DMS53 treated with DMSO at 0.1 percent for 48 hours (cell line): Measurements from ENCODE around the gene SPTBN1.

Source experiments
- DNase-seq: peaks from one replicate; lab custom pipeline; 2025; ENCODE audit not compliant: unreplicated experiment; lab: John Stamatoyannopoulos, UW

SPTBN1 gene

GRCh38 chr2:54587171-54588016 is 131.3 kb downstream of the SPTBN1 start:
- DNase-seq = no peak

- DNase-seq = no peak
Observed at GRCh38 chr2:54588244-54588899, 132.2 kb downstream of the SPTBN1 start.

- no peak for DNase-seq
Observed at GRCh38 chr2:54589038-54589339, 132.9 kb downstream of the SPTBN1 start.

GRCh38 chr2:54589340-54590215 is 133.5 kb downstream of the SPTBN1 start:
- DNase-seq = peak; percentile 35

- DNase-seq = no peak
Observed at GRCh38 chr2:54590216-54591120, 134.3 kb downstream of the SPTBN1 start.

- no peak for DNase-seq
Observed at GRCh38 chr2:54591551-54591950, 135.4 kb downstream of the SPTBN1 start.

GRCh38 chr2:54593249-54593648 is 137.1 kb downstream of the SPTBN1 start:
- DNase-seq = no peak

GRCh38 chr2:54594048-54594447 is 137.9 kb downstream of the SPTBN1 start:
- no peak for DNase-seq

- DNase-seq = no peak
Observed at GRCh38 chr2:54595161-54595803, 139.2 kb downstream of the SPTBN1 start.

- no peak for DNase-seq
Observed at GRCh38 chr2:54595999-54596902, 140.1 kb downstream of the SPTBN1 start.

GRCh38 chr2:54597153-54597848 is 141.2 kb downstream of the SPTBN1 start:
- no peak for DNase-seq

- DNase-seq = no peak
Observed at GRCh38 chr2:54598347-54599325, 142.5 kb downstream of the SPTBN1 start.

- no peak for DNase-seq
Observed at GRCh38 chr2:54599326-54599710, 143.2 kb downstream of the SPTBN1 start.

GRCh38 chr2:54599914-54600313 is 143.8 kb downstream of the SPTBN1 start:
- no peak for DNase-seq

GRCh38 chr2:54601339-54601738 is 145.2 kb downstream of the SPTBN1 start:
- DNase-seq = no peak

- DNase-seq = no peak
Observed at GRCh38 chr2:54602736-54603322, 146.7 kb downstream of the SPTBN1 start.

- no peak for DNase-seq
Observed at GRCh38 chr2:54603357-54603756, 147.2 kb downstream of the SPTBN1 start.
